NCI-H2196 treated with DMSO at 0.1 percent for 48 hours (cell line): ENCODE measurements around the gene SCGB1C1.
"Not testable (repeated sequence)": the region's sequence is repeated elsewhere in the genome, so short reads cannot be mapped to it uniquely, and the experiment has no call there.

Experiments used
- DNase-seq: peaks from one replicate; lab custom pipeline; 2025; ENCODE audit not compliant: unreplicated experiment; lab: John Stamatoyannopoulos, UW

SCGB1C1 gene

DNA sequence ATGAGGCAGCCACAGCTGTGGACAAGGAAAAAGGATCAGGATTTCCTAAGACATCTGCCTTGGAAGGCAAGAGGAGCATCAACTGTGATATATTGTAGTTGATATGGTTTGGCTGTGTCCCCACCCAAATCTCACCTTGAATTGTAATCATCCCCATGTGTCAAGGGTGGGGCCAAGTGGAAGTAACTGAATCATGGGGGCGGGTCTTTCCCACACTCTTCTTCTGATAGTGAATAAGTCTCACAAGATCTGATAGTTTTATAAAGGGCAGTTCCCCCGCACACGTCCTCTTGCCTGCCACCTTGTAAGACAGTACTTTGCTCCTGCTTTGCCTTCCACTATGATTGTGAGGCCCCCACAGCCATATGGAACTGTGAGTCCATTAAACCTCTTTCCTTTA is 24.8 kb downstream of the SCGB1C1 start:
- DNase-seq = no peak

GRCh38 chr11:218815-219593 is 26.1 kb downstream of the SCGB1C1 start:
- DNase-seq = no peak

- DNase-seq = not testable (repeated sequence)
Measured at GRCh38 chr11:220641-221215, 27.9 kb downstream of the SCGB1C1 start.

GRCh38 chr11:221539-221938 is 28.7 kb downstream of the SCGB1C1 start:
- no peak for DNase-seq

DNA sequence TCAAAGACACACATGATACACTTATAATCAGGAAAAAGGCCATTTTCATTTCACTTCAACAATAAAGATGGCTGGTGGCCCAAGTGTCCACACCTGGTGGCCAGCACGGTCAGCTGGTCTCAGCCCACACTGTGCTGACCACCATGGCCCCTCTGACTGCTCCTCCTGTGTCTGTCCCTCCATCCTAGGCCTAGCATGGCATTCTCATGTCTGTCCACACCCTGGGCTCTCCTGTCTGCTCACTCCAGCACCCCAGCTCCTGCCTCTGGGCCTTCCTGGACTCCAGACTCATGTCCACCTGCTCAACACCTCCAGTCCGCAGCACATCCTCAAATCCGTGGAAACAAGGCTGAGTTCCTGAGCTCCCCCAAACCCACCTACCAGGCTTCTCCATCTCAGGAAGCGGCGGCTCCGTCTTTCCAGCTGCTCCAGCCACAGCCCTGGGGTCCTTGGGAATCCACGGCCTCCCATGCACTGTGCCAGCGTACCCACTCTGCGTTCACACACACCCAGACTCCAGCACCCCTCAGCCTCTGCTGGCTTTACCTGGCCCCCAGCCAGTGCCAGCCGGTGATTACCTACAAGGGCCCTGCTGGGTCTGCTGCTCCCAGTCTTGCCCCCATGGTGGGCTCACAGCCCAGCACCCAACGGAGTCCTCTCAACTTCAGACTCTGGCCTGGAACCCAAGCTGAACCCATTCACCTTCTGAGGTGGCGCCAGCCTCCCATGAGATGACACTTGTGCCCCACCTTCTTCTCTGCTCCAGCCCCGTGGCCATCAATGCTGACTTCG is 29.3 kb downstream of the SCGB1C1 start:
- DNase-seq = no peak

DNA sequence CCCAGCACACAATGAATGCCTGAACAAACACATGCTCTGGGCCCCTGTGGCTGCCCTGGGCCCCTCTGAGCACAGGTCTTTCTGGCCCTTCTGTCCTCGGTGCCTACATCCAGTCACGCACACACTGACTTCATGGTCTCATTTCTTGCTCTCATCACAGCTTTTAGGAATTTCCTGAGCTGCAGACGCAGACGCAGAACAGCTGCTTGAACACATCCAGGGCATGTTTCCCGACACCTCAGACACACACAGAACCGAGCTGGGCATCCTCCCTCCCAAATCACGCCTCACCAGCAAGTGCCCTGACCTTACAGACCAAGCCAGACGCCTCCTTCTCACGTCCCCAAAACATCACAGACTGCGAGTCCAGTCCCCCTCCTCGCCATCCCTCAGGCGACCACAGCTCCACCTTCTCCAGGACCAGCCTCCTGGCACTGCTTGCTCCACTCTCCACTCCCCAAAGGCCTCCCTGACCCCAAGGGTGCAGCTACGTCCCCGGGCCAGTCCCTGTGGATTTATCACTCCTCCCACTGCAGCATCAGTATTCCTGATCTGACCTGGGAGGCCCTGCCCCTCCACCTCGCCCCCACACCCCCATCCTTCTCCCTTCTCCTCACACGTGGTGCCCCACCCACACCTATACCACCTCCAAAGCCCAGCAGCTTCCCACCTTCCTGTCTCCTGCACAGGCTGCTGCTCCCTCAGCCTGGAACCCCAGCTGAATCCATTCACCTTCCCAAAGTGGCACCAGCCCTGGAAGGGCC is 30.3 kb downstream of the SCGB1C1 start:
- DNase-seq = no peak

DNA sequence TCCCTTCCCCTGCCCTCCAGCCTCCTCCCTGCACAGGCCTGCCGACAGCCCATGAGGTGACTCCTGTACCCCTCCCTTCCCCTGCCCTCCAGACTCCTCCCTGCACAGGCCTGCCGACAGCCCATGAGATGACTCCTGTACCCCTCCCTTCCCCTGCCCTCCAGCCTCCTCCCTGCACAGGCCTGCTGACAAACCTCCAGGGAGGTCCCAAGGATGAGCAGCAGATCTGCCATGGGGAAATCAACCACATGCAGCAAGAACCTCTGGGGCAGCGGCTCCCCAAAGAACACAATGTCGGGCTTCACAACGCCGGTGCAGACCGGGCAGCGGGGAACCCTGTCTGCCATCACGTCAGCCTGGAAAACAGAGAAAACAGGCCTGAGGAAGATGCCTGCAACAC is 31.0 kb downstream of the SCGB1C1 start:
- DNase-seq = no peak

DNA sequence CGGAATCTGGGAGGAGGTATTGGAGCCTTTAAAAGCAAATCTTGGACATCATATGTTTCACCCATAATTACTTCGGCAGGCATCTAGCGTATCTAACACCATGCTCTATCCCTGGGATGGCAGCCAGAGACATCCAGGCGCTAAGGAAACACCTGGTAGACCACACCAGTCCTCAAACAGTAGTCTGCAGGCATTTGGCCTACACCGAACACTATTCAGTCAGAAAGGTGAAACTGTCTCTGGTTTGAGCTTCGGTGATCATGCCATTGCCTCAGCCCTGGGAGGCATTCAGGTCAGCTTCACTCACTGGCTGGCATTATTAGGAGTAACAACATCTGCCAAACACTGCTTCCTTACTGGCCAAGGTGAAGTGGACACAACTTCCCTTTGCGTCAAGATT is 31.5 kb downstream of the SCGB1C1 start:
- no peak for DNase-seq

DNA sequence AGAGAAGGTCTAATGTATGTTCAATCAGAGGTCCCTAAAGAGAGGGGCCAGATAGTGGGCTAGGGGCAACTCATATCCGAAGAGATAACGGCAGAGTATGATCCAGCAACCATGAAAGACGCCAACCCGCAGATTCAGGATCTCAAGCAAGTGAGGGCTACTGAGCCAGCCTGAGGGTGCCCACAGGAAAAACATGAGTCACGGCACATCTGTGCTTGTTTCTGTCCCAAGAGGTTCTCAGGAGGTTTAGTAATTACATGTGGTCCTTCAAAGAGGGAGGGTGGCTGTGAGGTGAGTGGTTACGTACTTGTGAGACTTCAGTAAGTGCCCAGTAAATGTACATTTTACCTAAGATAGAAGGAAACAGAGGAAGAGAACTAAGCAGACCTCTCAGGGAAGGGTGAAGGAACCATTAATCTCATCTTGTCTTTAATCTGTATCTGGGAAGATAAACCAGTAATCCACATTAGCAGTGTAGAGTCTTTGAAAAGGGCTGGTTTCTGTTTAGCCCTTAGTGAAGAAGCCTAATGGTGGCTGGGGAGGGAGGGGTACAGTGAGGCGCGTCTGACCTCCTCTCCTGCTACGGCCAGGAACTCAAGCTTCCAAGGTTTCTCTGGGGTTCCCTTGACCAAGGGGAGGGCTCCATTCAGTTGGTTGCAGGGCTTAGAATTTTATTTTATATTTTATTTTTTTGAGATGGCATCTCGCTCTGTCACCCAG is 33.0 kb downstream of the SCGB1C1 start:
- DNase-seq = no peak

DNA sequence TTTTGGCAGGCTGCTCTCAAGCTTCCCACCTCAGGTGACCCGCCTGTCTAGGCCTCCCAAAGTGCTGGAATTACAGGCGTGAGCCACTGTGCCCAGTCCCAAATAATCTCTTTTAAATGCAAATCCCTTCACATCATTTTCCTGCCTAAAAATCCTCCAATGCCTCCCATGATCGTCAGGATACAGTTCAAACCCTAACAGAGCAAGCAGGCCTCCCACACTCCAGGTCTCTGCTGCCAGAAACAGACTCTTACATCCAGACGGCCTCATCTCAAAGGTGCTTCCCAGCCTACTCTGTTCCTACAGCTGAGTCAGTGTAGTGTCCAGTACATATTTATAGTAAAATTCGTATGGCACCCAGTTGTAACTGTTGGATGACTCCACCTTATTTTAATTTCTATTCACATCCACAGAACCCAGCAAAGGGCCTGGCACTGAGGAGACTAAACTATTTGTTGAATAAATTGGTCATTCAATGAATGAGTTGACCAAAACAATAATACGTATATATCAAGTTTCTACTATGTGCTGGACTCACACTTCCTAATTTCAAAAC is 35.0 kb downstream of the SCGB1C1 start:
- DNase-seq = no peak

GRCh38 chr11:230431-230830 is 37.6 kb downstream of the SCGB1C1 start:
- DNase-seq = no peak

GRCh38 chr11:232783-233565 is 40.1 kb downstream of the SCGB1C1 start:
- DNase-seq = no peak

DNA sequence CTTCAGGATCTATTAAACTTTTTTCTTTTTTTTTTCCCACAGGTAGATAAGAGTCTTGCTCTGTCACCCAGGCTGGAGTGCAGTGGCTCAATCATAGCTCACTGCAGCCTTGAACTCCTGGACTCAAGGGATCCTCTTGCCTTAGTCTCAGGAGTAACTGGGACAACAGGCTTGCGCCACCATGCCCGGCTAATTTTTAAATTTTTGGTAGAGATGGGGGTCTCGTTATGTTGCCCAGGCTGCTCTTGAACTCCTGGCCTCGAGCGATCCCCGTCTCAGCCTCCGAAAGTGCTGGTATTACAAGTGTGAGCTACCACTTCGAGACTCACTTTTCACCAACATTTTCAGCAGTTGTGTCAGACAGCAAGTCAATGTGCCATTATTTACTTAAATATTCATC is 42.3 kb downstream of the SCGB1C1 start:
- DNase-seq = no peak

- no peak for DNase-seq
Measured at GRCh38 chr11:235609-235996, 42.7 kb downstream of the SCGB1C1 start.

GRCh38 chr11:235997-236773 is 43.3 kb downstream of the SCGB1C1 start, which contains the start of gene SIRT3:
SIRT3 (minus strand) TSS chr11:236342; CDS start chr11:236328, 14 bp downstream.
- DNase-seq = peak; percentile 76

- peak; percentile 74 for DNase-seq
Measured at GRCh38 chr11:236774-237767, 44.2 kb downstream of the SCGB1C1 start, which contains the start of gene PSMD13. PSMD13 (plus strand) TSS chr11:236976; CDS start chr11:237050, 74 bp downstream.

GRCh38 chr11:238346-238745 is 45.5 kb downstream of the SCGB1C1 start:
- DNase-seq = not testable (repeated sequence)
